RWPE1 (cell line): ENCODE results near the gene TMEM62.
"Not testable (repeated sequence)": the region's sequence is repeated elsewhere in the genome, so short reads cannot be mapped to it uniquely, and the experiment has no call there.

Source experiments
- CTCF ChIA-PET: fragments of 350-600 bp; sonication (Branson Sonifier 250); formaldehyde crosslinking; extraction: SDS; loops from one replicate; lab custom pipeline; 2021; lab: Yijun Ruan, JAX
- POLR2A ChIA-PET: fragments of 400-600 bp; formaldehyde crosslinking; extraction: SDS; loops from one replicate; lab custom pipeline; 2020; ENCODE audit warnings: antibody characterized with exemption; ENCODE audit not compliant: low non-redundant PET; lab: Yijun Ruan, JAX
- DNase-seq: peaks from one replicate; pipeline ENCODE4 v3.0.0; 2012; ENCODE audit warnings: low spot score
- H3K27ac ChIP-seq: fragments of 450-650 bp; 2 replicates; pipeline ENCODE4 v1.5.1; 2017
- CTCF ChIP-seq: fragments of 450-650 bp; conservative IDR thresholded peaks from 2 replicates; pipeline ENCODE4 v1.5.1; 2017; ENCODE audit warnings: low read depth, mild to moderate bottlenecking

The TMEM62 gene

GRCh38 chr15:43127752-43128151, 5.6 kb upstream of the TMEM62 start:
- ChIA-PET CTCF (no interaction called here), POLR2A (no interaction called here)
- no peak for DNase-seq
- H3K27ac ChIP-seq: no peak overlapping the region
- TF ChIP-seq CTCF: no peak

DNA sequence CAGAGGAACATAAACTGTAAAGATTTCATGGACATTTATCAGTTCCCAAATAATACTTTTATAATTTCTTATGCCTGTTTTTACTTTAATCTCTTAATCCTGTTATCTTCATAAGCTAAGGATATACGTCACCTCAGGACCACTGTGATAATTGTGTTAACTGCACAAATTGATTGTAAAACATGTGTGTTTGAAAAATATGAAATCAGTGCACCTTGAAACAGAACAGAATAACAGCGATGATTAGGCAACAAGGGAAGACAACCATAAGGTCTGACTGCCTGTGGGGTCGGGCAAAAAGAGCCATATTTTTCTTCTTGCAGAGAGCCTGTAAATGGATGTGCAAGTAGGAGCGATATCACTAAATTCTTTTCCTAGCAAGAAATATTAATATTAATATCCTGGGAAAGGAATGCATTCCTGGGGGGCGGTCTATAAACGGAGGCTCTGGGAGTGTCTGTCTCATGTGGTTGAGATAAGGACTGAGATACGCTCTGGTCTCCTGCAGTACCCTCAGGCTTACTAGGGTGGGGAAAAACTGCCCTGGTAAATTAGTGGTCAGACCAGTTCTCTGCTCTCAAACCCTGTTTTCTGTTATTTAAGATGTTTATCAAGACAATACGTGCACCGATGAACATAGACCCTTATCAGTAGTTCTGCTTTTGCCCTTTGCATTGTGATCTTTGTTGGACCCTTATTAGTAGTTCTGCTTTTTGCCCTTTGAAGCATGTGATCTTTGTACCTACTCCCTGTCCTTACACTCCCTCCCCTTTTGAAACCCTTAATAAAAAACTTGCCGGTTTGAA, 5.0 kb upstream of the TMEM62 start:
- POLR2A ChIA-PET, H3K27ac ChIP-seq, DNase-seq, CTCF ChIA-PET: not testable (repeated sequence)

DNA sequence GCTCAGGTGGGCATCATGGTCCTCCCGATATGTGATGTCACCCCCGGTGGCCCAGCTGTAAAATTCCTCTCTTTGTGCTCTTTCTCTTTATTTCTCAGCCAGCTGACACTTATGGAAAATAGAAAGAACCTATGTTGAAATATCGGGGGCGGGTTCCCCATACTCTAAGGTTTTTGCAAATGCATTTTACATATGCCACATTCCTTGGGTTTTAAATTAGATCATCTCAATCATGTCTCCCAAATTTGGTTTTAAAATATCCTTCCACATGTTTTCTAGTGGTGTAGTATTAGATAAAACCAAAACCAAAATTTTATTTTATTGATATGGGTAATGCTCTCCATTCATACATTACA, 4.4 kb upstream of the TMEM62 start:
- no peak for DNase-seq
- ChIA-PET POLR2A (no interaction called here), CTCF (no interaction called here)
- no peak overlapping the region for H3K27ac ChIP-seq
- no peak for TF ChIP-seq CTCF

DNA sequence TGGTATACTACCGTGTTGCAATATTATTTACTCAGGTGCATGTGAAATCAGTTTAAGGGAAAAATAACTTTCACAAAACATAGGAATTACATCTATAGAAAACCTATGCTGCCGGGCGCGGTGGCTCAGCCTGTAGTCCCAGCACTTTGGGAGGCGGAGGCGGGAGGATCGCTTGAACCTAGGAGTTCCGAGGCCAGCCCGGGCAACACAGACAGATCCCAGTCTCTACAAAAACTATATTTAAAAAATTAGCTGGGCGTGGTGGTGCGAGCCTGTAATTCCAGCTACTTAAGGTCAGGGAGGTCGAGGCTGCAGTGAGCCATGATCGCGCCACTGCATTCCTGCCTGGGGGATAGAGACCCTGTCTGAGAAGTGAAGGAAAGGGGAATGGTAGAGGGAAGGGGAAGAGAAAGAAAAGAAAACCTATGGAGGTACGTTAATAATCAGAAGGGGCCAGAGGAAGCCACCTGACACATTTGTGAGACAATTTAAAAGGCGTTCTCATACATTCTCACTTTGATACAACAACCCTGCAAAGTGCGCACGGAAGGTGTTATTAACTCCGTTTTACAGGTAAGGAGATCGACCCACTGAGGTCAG, 456 bp upstream of the TMEM62 start:
- ChIA-PET POLR2A (no interaction called here), CTCF (no interaction called here)
- TF ChIP-seq CTCF: no peak
- H3K27ac ChIP-seq: peak overlapping the region; percentile 50
- no peak for DNase-seq

GRCh38 chr15:43134157-43134635, 810 bp downstream of the TMEM62 start:
- POLR2A ChIA-PET: no interaction called here

GRCh38 chr15:43135351-43135750, 2.0 kb downstream of the TMEM62 start:
- ChIA-PET POLR2A (no interaction called here), CTCF (interaction anchor here (0.9 kb wide), 1 partner anchor 133 kb away, joined by 3 read pairs; no protein-coding TSS in a partner anchor)
- DNase-seq: no peak
- no peak overlapping the region for H3K27ac ChIP-seq
- TF ChIP-seq CTCF: no peak

More at GRCh38 chr15:43134157-43134635, 810 bp downstream of the TMEM62 start:
- peak overlapping the region; percentile 50; the same call in 1 of the 2 replicates for H3K27ac ChIP-seq
- CTCF ChIA-PET: interaction anchor here (0.7 to 0.9 kb wide), 2 partner anchors 9 to 134 kb away, joined by 3 read pairs; no protein-coding TSS in a partner anchor
- no peak for TF ChIP-seq CTCF
- DNase-seq: peak; percentile 26
